GM21515 (cell line): ENCODE measurements around the gene ZBTB7B.

Experiments used
- ATAC-seq: cut with Tn5 transposase; IDR thresholded peaks from one replicate; pipeline ENCODE4 v1.9.1; 2021; ENCODE audit not compliant: unreplicated experiment

The ZBTB7B gene

GRCh38 chr1:155034318-155035208 is 32.0 kb downstream of the ZBTB7B start:
- no peak for ATAC-seq

DNA sequence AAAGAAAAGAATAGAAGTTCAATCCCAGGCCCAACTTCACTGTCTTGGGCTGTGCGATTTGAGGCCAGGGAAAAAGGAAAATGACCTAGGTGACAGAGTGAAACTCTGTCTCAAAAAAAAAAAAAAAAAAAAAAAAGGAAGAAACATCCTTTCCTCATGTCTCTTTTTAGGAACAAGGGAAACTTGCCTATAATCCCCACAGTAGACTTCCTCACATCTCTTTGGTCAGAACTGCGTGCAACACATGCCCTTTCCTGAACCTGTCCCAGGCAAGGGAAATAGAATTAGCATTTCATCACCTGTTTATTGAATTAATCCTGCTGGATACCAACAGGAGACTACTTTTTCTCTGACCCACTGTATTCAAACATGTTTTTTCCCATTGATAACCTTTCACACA is 33.3 kb downstream of the ZBTB7B start:
- ATAC-seq, result no peak

DNA sequence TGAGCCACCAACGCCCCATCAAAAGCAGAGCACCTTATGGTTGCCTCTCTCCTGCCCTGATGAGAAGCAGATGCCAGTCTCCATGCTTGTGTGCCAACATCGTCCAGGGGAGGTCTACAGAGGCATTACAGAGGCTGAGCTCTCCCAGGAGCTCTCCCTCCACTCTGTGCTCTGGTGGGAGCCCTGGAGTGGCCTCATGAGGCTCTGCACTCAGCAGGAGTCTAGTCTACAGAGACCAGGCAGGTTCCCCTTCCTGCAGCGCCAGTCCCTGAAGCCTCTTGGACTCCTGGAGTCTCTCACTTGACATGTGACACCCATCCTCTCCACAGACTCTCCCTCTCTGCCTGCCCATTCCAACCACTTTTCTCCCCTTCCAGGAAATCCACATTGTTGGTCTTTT is 34.4 kb downstream of the ZBTB7B start:
- no peak for ATAC-seq

DNA sequence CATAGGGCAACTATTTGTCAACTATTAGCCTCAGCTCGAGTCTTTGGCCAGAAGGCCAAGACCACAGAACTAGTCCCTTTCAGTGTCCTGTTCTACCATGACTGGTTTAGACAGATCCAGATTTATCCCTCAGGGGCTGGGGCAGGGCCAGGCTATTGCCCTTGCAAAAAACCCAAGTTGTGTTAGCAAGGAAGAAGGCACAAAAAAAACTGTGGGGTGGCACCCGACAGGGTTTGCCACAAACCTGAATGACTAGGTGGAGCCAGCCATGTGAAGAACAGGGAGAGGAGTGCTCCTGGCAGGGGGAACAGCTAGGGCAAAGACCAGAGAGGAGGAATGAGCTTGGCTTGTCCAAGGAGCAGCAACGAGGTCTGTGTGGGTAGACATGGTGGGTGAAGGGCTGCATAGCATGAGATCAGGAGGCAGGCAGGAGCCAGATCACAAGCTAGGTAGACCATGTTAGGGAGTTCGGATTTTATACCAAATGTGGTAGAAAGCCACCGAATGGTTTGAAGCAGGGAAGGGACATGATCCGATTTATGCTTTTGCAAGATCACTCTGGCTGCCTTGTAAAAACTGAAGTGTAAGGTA is 35.3 kb downstream of the ZBTB7B start:
- ATAC-seq, result no peak

DNA sequence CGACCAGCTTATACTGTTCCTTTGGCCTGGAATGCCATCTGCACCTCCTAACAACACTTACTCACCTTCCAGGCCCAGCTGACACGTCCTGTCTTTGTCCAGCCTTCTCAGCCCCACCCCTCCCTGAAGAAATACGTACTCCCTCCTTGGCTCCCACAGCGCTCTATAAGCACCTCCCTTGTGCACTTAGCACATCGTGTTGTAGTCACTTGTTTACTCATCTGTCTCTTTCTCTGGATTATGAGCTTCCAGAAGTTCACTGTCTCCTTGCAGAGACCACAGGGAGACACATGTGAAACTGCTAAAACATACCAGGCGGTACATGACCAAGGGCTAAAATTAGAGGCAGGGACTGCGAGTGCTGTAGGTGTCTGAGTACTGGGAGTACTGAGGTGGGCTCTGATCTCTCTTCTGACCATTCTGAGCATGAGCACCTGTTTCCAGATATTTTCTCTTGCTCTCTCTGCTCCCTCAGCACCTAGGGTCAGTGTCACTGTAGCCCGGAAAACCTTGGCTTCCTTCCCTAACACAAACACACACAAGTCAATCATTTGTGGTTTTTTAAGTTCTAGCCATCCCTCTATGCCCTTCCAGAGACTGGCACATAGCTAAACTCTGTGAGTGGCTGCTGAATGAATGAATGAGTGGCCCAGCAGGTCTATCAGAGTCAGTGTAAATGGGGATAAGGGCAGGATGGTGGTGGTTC is 36.2 kb downstream of the ZBTB7B start:
- no peak for ATAC-seq

GRCh38 chr1:155039308-155039669 is 36.7 kb downstream of the ZBTB7B start:
- ATAC-seq, result no peak

DNA sequence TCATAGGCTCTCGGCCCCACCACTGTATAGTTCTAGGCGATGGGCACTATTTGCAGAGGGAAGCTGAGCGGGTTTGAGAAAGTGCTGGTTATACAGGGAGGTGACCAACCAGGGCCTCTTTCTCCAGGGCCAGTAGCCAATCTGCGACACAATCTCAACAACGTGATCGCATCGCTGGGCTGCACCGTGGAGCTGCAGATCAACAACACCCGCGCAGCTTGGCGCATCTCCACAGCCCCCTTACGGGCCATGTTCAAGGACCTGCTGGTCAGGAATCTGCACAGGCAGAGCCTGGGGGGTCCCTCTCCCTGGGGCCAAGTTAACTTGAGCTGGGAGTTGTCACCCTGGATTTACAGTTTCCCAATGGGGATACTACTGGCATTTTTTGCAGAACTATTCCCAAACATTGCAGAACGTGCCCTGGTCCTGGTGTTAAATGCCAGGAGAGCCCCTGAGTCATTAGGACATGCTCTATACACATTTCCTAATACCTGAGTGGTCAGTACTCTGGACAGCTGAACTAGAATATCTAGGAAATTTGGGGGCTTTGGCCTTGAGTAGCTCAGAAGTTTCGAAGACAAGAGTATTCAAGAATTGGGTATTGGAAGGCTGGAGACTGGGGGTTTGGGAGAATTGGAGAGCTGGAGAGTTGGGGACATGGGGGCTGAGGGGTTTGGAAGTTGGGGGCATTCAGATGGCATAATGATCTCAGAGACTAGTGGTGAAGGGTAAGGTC is 37.9 kb downstream of the ZBTB7B start:
- ATAC-seq, result no peak

GRCh38 chr1:155042789-155043188 is 40.2 kb downstream of the ZBTB7B start:
- no peak for ATAC-seq

DNA sequence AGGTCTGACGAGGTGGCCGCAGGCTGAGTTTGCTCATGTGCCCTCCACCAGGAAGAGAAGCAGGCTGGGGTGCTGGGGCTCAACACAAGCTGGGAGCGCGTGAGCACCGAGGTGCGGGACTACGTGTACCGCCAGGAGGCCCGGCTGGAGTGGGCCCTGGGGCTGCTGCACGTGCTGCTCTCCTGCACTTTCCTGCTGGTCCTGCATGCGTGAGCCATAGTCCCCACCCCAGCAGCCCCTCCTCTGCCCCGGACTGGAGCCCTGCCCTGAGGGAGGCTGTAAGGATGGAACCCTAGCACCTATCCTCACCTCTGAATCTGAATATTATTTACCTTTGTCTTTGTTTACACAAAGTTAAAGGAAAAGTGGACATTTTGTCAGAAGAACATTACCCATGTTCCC is 40.7 kb downstream of the ZBTB7B start:
- no peak for ATAC-seq

DNA sequence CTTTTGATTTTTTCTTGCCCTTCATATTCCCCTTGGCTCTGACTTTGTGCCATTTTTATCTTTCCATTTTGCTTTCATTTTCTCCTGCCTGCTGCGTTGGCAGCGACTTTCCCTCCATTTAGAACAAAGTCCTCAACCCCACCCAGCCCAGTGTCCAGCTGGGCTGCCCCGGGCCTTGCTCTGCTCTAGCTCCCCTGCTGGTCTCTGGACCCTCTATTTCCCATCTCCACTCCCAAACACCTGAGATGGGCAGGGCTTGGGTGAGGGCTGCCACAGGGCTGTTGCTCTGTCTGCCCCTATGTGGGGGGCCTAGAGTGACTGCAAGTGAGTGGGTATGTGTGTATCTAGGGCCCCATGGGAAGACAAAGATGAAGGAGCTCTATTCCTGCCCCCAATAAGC is 41.2 kb downstream of the ZBTB7B start:
- ATAC-seq, result no peak

GRCh38 chr1:155044365-155044764 is 41.8 kb downstream of the ZBTB7B start:
- ATAC-seq, result no peak

GRCh38 chr1:155044812-155045657 is 42.4 kb downstream of the ZBTB7B start:
- ATAC-seq, result no peak

GRCh38 chr1:155048449-155049334 is 46.1 kb downstream of the ZBTB7B start:
- no peak for ATAC-seq

GRCh38 chr1:155049651-155050559 is 47.3 kb downstream of the ZBTB7B start:
- ATAC-seq, result no peak

DNA sequence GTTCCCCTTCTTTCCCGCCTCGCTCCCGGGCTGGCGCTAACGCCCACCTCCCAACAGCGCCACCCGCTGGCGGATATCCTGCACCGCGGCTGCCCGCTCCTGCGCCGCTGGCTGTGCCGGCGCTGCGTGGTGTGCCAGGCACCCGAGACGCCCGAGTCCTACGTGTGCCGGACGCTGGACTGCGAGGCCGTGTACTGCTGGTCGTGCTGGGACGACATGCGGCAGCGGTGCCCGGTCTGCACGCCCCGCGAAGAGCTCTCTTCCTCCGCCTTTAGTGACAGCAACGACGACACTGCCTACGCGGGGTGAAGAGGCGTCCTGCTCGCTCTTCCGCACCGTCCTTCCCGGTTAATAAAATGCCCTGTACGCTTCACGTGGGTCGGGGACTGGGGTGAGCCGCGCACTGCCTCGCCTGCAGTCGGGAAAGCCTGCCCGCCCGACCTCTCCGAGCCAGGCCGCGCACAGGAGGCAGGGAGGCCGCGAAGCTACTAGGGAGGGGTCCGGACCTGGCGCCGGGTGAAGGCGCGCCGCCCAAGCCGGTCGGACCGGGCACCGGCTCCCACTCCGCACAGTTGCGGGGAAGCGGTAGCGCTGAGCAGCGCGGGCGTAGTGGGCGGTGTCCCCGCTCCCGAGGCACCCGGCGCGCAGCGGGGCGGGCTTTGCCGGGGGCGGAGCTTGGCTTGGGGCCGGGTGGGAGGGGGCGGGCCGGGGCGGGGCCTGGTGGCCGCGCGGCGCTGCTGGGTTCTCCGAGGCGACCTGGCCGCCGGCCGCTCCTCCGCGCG is 48.1 kb downstream of the ZBTB7B start, which contains the start of gene ADAM15:
Gene ADAM15 (plus strand): TSS at position 757 of the 782 bp plus-strand sequence. CDS start 71 bp downstream, outside the sequence.
- no peak for ATAC-seq

DNA sequence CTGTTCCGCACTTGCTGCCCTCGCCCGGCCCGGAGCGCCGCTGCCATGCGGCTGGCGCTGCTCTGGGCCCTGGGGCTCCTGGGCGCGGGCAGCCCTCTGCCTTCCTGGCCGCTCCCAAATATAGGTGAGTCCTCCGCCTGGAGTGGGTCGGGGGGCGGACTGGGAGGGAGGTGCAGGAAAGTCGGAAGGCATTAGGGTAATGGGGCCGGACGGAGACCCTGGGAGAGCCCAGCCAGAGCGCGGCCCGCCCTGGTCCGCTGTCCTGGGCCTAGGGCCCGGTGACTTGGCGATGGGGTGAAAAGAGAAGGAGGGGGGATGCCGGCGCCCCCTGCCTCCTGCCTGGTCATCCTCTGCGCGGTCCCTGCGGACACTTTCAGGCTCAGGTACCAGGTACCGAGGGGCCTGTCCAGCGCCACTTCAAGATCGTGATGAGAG is 48.8 kb downstream of the ZBTB7B start:
- no peak for ATAC-seq

DNA sequence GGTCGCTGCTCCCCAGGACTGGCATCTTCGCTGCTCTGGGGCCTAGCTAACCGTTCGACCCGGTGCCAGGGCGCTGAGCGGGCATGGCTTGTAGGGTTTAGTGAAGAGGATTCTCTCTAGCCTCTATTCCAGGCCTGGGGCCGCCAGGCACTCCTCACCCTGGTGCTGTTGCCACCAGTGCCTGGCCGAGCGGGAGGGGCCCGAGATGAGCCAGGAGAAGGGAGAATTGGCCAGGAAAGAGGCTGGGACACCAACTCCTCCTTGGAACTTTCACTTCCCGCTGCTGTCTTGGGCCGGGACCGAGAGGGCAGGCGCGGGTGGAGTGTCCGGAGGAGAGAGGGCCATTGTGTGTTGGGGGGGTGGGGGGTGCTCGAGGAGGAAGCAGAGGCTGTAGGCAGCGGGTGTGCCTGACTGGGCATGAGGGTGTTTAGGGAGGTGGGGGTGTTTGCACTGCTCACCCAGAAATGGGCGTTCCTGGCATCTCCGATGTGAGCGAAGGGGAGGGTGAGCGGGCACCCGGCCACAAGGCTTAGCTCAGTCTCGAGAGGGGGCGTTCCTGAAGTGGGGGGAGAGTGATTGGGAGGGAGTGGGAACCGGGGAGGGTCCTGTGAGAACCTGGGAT is 49.3 kb downstream of the ZBTB7B start:
- no peak for ATAC-seq
